CD1c-positive myeloid dendritic cell (primary cell): ENCODE data around the gene MAP3K12.
A peak's percentile ranks its signal among the peaks of the same experiment; 100 is the strongest.
"Not testable (repeated sequence)": the region's sequence is repeated elsewhere in the genome, so short reads cannot be mapped to it uniquely, and the experiment has no call there.

ENCODE experiments used
- DNase-seq: peaks from one replicate; pipeline ENCODE4 v3.0.0-alpha.2; 2016; ENCODE audit errors: extremely low spot score

Gene MAP3K12

GRCh38 chr12:53467082-53467481, 32.2 kb downstream of the MAP3K12 start:
- DNase-seq = no peak

GRCh38 chr12:53466640-53467039, 32.6 kb downstream of the MAP3K12 start:
- DNase-seq = no peak

GRCh38 chr12:53465679-53466078, 33.6 kb downstream of the MAP3K12 start:
- DNase-seq = peak; percentile 36

- no peak for DNase-seq
Measured at GRCh38 chr12:53464685-53465418, 34.4 kb downstream of the MAP3K12 start.

GRCh38 chr12:53463802-53464560, 35.3 kb downstream of the MAP3K12 start:
- no peak for DNase-seq

- DNase-seq = no peak
Measured at GRCh38 chr12:53462935-53463334, 36.3 kb downstream of the MAP3K12 start.

- DNase-seq = no peak
Measured at GRCh38 chr12:53461591-53461990, 37.7 kb downstream of the MAP3K12 start.

GRCh38 chr12:53461059-53461458, 38.2 kb downstream of the MAP3K12 start:
- DNase-seq = no peak

GRCh38 chr12:53459097-53459496, 40.2 kb downstream of the MAP3K12 start:
- no peak for DNase-seq

- no peak for DNase-seq
Measured at GRCh38 chr12:53456654-53457366, 42.4 kb downstream of the MAP3K12 start.

- no peak for DNase-seq
Measured at GRCh38 chr12:53454707-53455106, 44.6 kb downstream of the MAP3K12 start.

GRCh38 chr12:53453953-53454640, 45.2 kb downstream of the MAP3K12 start:
- no peak for DNase-seq

GRCh38 chr12:53452159-53453077, 46.8 kb downstream of the MAP3K12 start:
- peak; percentile 80 for DNase-seq

GRCh38 chr12:53451661-53452158, 47.5 kb downstream of the MAP3K12 start, which contains the start of gene PCBP2:
PCBP2 (plus strand) TSS chr12:53452102; CDS start chr12:53454801, 2,699 bp downstream.
- DNase-seq = peak; percentile 99

GRCh38 chr12:53450936-53451335, 48.3 kb downstream of the MAP3K12 start:
- no peak for DNase-seq

GRCh38 chr12:53444593-53445325, 54.5 kb downstream of the MAP3K12 start:
- not testable (repeated sequence) for DNase-seq

GRCh38 chr12:53443955-53444354, 55.3 kb downstream of the MAP3K12 start:
- no peak for DNase-seq

GRCh38 chr12:53441040-53441833, 58.0 kb downstream of the MAP3K12 start, which contains the start of gene PRR13:
PRR13 (plus strand) TSS chr12:53441734; CDS start chr12:53442715, 981 bp downstream.
- peak; percentile 99 for DNase-seq

- DNase-seq = not testable (repeated sequence)
Measured at GRCh38 chr12:53439582-53439981, 59.7 kb downstream of the MAP3K12 start.
